ENCODE measurements around the gene ZDHHC9. TPM values are rescaled to one million over a fixed set of nuclear protein-coding genes. Genes with fewer than 3 reads are reported as not detected.

Gene ZDHHC9
- total and polyA plus RNA-seq, 2 of the 4 experiments (the other 2 are of a cell fraction): 17.7 to 28.4 TPM

GRCh38 chrX:129762448-129762847 is 81.2 kb downstream of the ZDHHC9 start:
- H2AK9ac ChIP-seq (replicated peaks; ENCODE audit: low read depth, low read length, poor library complexity): no peak overlapping the region
- H3K4me1 ChIP-seq (ENCODE audit: control insufficient read depth, insufficient read depth, low read length): no peaks in the 10 kb centered on the region
- H3K79me1 ChIP-seq (ENCODE audit: low read depth in 1 of 2, low read length in 2 of 2): no peaks in the 10 kb centered on the region
- dilution Hi-C loops (cut with HindIII; ENCODE audit: low sequenced_read_pairs, unreplicated experiment) (no loop called here), in situ Hi-C loops (cut with MboI; ENCODE audit: low sequenced_read_pairs) (no loop called here), intact Hi-C loops (cut with micrococcal nuclease) (no loop called here)
- H4K91ac ChIP-seq (ENCODE audit: insufficient read depth, low read depth, low read length): no peak overlapping the region
- BruUV-seq (replicated peaks): no TSS peak
- DNase-seq (no peak), ATAC-seq (ENCODE audit: low read depth) (no peak)
- no peak overlapping the region for H3K23ac ChIP-seq (ENCODE audit: low read depth, low read length)
- no peak overlapping the region for H2AK5ac ChIP-seq (ENCODE audit: low read depth, low read length)
- no peak overlapping the region for H4K5ac ChIP-seq (ENCODE audit: low read depth, low read length)
- no peak overlapping the region for H3K4ac ChIP-seq (ENCODE audit: low read depth, low read length)
- no peak overlapping the region for H3K9ac ChIP-seq (ENCODE audit: low read depth, low read length)
- no peak overlapping the region for H2BK120ac ChIP-seq (ENCODE audit: low read depth, low read length)
- H3K36me3 ChIP-seq (ENCODE audit: control insufficient read depth, insufficient read depth, low read length): no peaks in the 10 kb centered on the region
- H2AFZ ChIP-seq (replicated peaks; ENCODE audit: low read length, poor library complexity): no peak overlapping the region
- 77% methylated on average over 3 of the region's 3 CpGs; no CpG with 5 or more reads in 1 of the 2 experiments for WGBS, 2 experiments (ENCODE audit: extremely low coverage in 2 of 2, insufficient read length in 1 of 2)
- no peaks in the 10 kb centered on the region for H4K20me1 ChIP-seq (ENCODE audit: insufficient read depth, low read length)
- H3K18ac ChIP-seq (ENCODE audit: low read depth, low read length): no peak overlapping the region
- TF ChIP-seq CHD1 (IDR thresholded peaks at IDR 0.05; ENCODE audit: low read depth, low read length) (no peak), CEBPB (IDR thresholded peaks at IDR 0.05; ENCODE audit: low read depth, low read length) (no peak), RAD21 (IDR thresholded peaks at IDR 0.05; ENCODE audit: low read length) (no peak), RCOR1 (IDR thresholded peaks at IDR 0.05; ENCODE audit: insufficient replicate concordance, low read length) (no peak), RFX5 (IDR thresholded peaks at IDR 0.05; ENCODE audit: low read depth, low read length) (no peak), MAFK (IDR thresholded peaks at IDR 0.05; ENCODE audit: low read depth, low read length) (no peak), POLR2A (IDR thresholded peaks at IDR 0.05; ENCODE audit: low read depth, low read length) (no peak), SMC3 (IDR thresholded peaks at IDR 0.05; ENCODE audit: low read depth, low read length) (no peak), NFE2L2 (IDR thresholded peaks at IDR 0.05; ENCODE audit: low read depth, low read length) (no peak), MXI1 (IDR thresholded peaks at IDR 0.05; ENCODE audit: borderline replicate concordance, low read depth, low read length) (no peak), FOS (IDR thresholded peaks at IDR 0.05; ENCODE audit: low read depth, low read length) (no peak), MAZ (IDR thresholded peaks at IDR 0.05; ENCODE audit: borderline replicate concordance, low read depth, low read length) (no peak), BHLHE40 (IDR thresholded peaks at IDR 0.05; ENCODE audit: low read depth, low read length) (no peak)
- TF ChIP-seq, protein P1, sequence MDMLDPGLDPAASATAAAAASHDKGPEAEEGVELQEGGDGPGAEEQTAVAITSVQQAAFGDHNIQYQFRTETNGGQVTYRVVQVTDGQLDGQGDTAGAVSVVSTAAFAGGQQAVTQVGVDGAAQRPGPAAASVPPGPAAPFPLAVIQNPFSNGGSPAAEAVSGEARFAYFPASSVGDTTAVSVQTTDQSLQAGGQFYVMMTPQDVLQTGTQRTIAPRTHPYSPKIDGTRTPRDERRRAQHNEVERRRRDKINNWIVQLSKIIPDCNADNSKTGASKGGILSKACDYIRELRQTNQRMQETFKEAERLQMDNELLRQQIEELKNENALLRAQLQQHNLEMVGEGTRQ (IDR thresholded peaks at IDR 0.05; ENCODE audit: low read depth, low read length): no peak
- TF ChIP-seq, protein P2, sequence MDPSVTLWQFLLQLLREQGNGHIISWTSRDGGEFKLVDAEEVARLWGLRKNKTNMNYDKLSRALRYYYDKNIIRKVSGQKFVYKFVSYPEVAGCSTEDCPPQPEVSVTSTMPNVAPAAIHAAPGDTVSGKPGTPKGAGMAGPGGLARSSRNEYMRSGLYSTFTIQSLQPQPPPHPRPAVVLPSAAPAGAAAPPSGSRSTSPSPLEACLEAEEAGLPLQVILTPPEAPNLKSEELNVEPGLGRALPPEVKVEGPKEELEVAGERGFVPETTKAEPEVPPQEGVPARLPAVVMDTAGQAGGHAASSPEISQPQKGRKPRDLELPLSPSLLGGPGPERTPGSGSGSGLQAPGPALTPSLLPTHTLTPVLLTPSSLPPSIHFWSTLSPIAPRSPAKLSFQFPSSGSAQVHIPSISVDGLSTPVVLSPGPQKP (IDR thresholded peaks at IDR 0.05; ENCODE audit: borderline replicate concordance, low read depth, low read length): no peak
- TF ChIP-seq, protein P3, sequence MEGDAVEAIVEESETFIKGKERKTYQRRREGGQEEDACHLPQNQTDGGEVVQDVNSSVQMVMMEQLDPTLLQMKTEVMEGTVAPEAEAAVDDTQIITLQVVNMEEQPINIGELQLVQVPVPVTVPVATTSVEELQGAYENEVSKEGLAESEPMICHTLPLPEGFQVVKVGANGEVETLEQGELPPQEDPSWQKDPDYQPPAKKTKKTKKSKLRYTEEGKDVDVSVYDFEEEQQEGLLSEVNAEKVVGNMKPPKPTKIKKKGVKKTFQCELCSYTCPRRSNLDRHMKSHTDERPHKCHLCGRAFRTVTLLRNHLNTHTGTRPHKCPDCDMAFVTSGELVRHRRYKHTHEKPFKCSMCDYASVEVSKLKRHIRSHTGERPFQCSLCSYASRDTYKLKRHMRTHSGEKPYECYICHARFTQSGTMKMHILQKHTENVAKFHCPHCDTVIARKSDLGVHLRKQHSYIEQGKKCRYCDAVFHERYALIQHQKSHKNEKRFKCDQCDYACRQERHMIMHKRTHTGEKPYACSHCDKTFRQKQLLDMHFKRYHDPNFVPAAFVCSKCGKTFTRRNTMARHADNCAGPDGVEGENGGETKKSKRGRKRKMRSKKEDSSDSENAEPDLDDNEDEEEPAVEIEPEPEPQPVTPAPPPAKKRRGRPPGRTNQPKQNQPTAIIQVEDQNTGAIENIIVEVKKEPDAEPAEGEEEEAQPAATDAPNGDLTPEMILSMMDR (conservative IDR thresholded peaks at IDR 0.05; ENCODE audit: low read depth, low read length): no peak
- no peak overlapping the region for H3K4me2 ChIP-seq (ENCODE audit: low read depth, low read length)
- H2BK5ac ChIP-seq (ENCODE audit: low read depth, low read length, poor library complexity, severe bottlenecking): no peak overlapping the region
- no peak overlapping the region for H3K27ac ChIP-seq (ENCODE audit: insufficient read depth, low read length)
- H3K4me3 ChIP-seq (ENCODE audit: insufficient read depth, low read depth, low read length): no peak overlapping the region
- no peak overlapping the region for H2BK15ac ChIP-seq (ENCODE audit: low read depth, low read length)
- no peak overlapping the region for H3K56ac ChIP-seq (ENCODE audit: extremely low read depth, insufficient read depth, low read length)
- H3K9me3 ChIP-seq (ENCODE audit: control insufficient read depth, insufficient read depth, low read length): no peaks in the 10 kb centered on the region
- no peak overlapping the region for H2BK20ac ChIP-seq (ENCODE audit: low read depth, low read length)
- ChIA-PET CTCF (no interaction called here), POLR2A (ENCODE audit: unreplicated experiment) (no interaction called here)
- H3K9me1 ChIP-seq (ENCODE audit: insufficient read depth, low read length): no peaks in the 10 kb centered on the region
- H3K14ac ChIP-seq (replicated peaks; ENCODE audit: low read depth, low read length): no peak overlapping the region
- H4K8ac ChIP-seq (ENCODE audit: low read depth in 2 of 2, low read length in 2 of 2): no peak overlapping the region
- peaks cover 1% of the 10 kb centered on the region for H3K27me3 ChIP-seq (ENCODE audit: control insufficient read depth, insufficient read depth, low read length)

Data from IMR-90 (cell line).